Neural progenitor cell (in vitro differentiated cells): ENCODE results near the gene RNF169.
"Not testable (repeated sequence)": the region's sequence is repeated elsewhere in the genome, so short reads cannot be mapped to it uniquely, and the experiment has no call there.

ENCODE experiments used
- CTCF ChIP-seq: fragments of 200-600 bp; sonication (generic); IDR thresholded peaks from 2 replicates; pipeline ENCODE4 v1.5.1; 2017; ENCODE audit warnings: antibody characterized with exemption, mild to moderate bottlenecking
- EZH2 ChIP-seq: fragments of 200-600 bp; sonication (generic); IDR thresholded peaks from 2 replicates; pipeline ENCODE4 v1.6.1; 2017; ENCODE audit warnings: antibody characterized with exemption, mild to moderate bottlenecking, moderate library complexity
- EZH2phosphoT487 ChIP-seq: fragments of 200-600 bp; sonication (generic); IDR thresholded peaks from 2 replicates; pipeline ENCODE4 v1.6.1; 2017; ENCODE audit warnings: antibody characterized with exemption

- not testable (repeated sequence) for TF ChIP-seq CTCF, EZH2, EZH2phosphoT487
These were observed 76.9 kb downstream of the RNF169 start for GRCh38 chr11:74825596-74825995.
